HFFc6 (cell line): ENCODE measurements around the gene EMID1. TPM values are rescaled to one million over a fixed set of nuclear protein-coding genes. Genes with fewer than 3 reads are reported as not detected.
A peak's percentile ranks its signal among the peaks of the same experiment; 100 is the strongest.

Experiments
- DNase-seq: peaks from one replicate; pipeline ENCODE4 v3.0.0-alpha.2; 2018
- H3K27ac Mint-ChIP-seq: 2 replicates; pipeline ENCODE4 v1.8.0; 2020; ENCODE audit warnings: mild to moderate bottlenecking, mixed read lengths
- H3K27me3 Mint-ChIP-seq: 2 replicates; pipeline ENCODE4 v1.8.0; 2021; ENCODE audit warnings: mild to moderate bottlenecking, moderate library complexity, mixed read lengths; ENCODE audit not compliant: insufficient read depth
- H3K36me3 Mint-ChIP-seq: 2 replicates; pipeline ENCODE4 v1.8.0; 2021; ENCODE audit warnings: low read depth, mixed read lengths
- H3K4me1 Mint-ChIP-seq: 2 replicates; pipeline ENCODE4 v1.8.0; 2020; ENCODE audit warnings: low read depth, mixed read lengths
- H3K4me3 Mint-ChIP-seq: 2 replicates; pipeline ENCODE4 v1.8.0; 2020; ENCODE audit warnings: mild to moderate bottlenecking, moderate library complexity, mixed read lengths
- H3K9me3 Mint-ChIP-seq: 2 replicates; pipeline ENCODE4 v1.8.0; 2020; ENCODE audit warnings: mild to moderate bottlenecking, mixed read lengths
- CTCF ChIP-seq: fragments of 200-600 bp; sonication (generic); IDR thresholded peaks from 2 replicates; pipeline ENCODE4 v1.5.0; 2021; ENCODE audit warnings: antibody characterized with exemption, mild to moderate bottlenecking
- total RNA-seq, 6 experiments: library from RNA; stranded (reverse); fragmentation: NEBNext Ultra II Directional; extraction: Animal tissue kit (Norgen Biotek cat#: 25700); gene quantifications; 2 replicates in 1 of 6; 3 replicates in 5 of 6; pipeline ENCODE4 v1.2.3, GENCODE V29; 2021

The EMID1 gene
- total RNA-seq, 6 experiments from 2014 or later: not detected

DNA sequence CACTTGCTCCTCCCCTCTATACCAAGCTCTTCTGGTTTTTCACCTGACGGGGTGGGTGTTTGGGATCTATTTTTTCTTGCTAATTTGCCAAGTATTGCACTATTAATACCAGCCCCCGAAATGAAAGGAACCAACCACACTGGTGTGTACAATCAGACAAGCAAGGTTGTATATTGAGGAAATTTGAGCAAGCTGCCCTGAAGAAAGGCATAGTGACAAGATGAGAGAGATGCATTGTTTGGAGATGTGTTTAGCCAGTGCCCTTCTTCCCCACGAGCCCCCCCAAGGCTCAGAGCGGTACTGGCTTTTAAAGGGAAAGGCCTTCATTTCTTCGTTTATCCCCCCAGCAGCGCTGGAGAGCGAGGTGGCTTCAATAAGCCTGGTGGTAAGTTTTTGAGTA lies 85.5 kb downstream of the EMID1 start:
- Mint-ChIP-seq H3K9me3 (no peaks in the 10 kb centered on the region), H3K27me3 (no peaks in the 10 kb centered on the region), H3K4me1 (no peaks in the 10 kb centered on the region), H3K4me3 (no peak overlapping the region), H3K36me3 (peaks cover 62% of the 10 kb centered on the region), H3K27ac (0 out of 2 replicates have a peak overlapping the region, but pooled peaks have one; percentile 4)
- no peak for TF ChIP-seq CTCF
- DNase-seq: no peak

DNA sequence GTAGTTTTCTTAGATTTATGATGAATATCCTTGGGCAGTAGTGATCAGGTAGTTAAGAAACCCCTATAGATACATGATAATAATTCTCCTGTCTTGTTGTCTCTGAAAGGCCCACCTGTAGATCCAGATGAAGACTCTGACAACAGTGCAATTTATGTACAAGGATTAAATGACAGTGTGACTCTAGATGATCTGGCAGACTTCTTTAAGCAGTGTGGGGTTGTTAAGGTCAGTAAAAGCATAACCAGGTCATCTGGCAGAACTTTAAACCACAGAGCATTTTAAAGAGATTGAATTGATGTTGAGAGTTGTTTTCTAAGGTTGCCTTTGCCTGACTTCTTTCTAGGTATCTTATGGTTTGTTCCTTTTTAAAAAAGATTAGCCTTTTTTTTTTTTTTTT lies 86.7 kb downstream of the EMID1 start:
- no peaks in the 10 kb centered on the region for H3K4me1 Mint-ChIP-seq
- peaks cover 58% of the 10 kb centered on the region for H3K36me3 Mint-ChIP-seq
- DNase-seq: no peak
- H3K9me3 Mint-ChIP-seq: no peaks in the 10 kb centered on the region
- H3K27ac Mint-ChIP-seq: no peak overlapping the region
- H3K4me3 Mint-ChIP-seq: no peak overlapping the region
- TF ChIP-seq CTCF: no peak
- H3K27me3 Mint-ChIP-seq: no peaks in the 10 kb centered on the region

DNA sequence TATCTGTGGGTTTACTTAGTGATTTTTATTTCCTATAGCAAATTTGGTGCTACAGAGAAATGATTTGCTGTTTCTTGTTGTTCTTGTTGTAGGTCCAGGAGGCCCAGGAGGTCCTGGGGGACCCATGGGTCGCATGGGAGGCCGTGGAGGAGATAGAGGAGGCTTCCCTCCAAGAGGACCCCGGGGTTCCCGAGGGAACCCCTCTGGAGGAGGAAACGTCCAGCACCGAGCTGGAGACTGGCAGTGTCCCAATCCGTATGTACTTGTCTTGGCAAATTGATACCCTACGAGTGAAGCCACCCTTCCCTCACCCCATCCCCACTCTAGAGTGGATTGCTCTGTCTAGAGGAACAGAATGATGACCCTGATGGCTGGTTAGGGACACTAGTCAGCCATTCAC lies 92.9 kb downstream of the EMID1 start:
- no peak for DNase-seq
- Mint-ChIP-seq H3K27me3 (peaks cover 9% of the 10 kb centered on the region), H3K27ac (peak overlapping the region; percentile 26; the same call in 1 of the 2 replicates), H3K4me1 (no peaks in the 10 kb centered on the region), H3K4me3 (no peak overlapping the region), H3K9me3 (no peaks in the 10 kb centered on the region), H3K36me3 (peaks cover 40% of the 10 kb centered on the region)
- no peak for TF ChIP-seq CTCF

GRCh38 chr22:29299136-29299900 lies 93.6 kb downstream of the EMID1 start:
- TF ChIP-seq CTCF: no peak
- H3K27ac Mint-ChIP-seq: peak overlapping the region; percentile 2; the same call in 1 of the 2 replicates
- no peaks in the 10 kb centered on the region for H3K9me3 Mint-ChIP-seq
- H3K4me1 Mint-ChIP-seq: no peaks in the 10 kb centered on the region
- peaks cover 40% of the 10 kb centered on the region for H3K36me3 Mint-ChIP-seq
- peaks cover 9% of the 10 kb centered on the region for H3K27me3 Mint-ChIP-seq
- H3K4me3 Mint-ChIP-seq: peak overlapping the region; percentile 17; the same call in 1 of the 2 replicates
- DNase-seq: no peak

DNA sequence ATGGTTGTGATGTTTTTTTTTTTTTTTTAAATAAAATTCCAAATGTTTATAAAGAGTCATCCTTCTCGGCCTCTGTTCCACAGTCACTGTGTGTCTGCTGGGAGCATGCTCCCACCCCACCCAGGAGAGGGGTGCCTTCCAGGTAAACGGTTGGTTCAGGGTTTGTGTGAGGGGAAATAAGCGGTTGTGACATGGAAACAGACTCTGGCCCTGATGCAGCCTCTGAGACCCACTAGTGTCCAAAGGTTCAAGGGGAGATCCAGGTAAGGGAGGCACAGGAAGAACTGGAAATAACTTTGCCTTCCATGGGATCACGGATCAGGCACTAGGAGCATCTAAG lies 94.7 kb downstream of the EMID1 start:
- Mint-ChIP-seq H3K9me3 (no peaks in the 10 kb centered on the region), H3K4me3 (no peak overlapping the region), H3K36me3 (peaks cover 40% of the 10 kb centered on the region), H3K27me3 (peaks cover 9% of the 10 kb centered on the region), H3K4me1 (no peaks in the 10 kb centered on the region), H3K27ac (no peak overlapping the region)
- no peak for DNase-seq
- TF ChIP-seq CTCF: no peak
